ENCODE results near the gene RGL4.

DNA sequence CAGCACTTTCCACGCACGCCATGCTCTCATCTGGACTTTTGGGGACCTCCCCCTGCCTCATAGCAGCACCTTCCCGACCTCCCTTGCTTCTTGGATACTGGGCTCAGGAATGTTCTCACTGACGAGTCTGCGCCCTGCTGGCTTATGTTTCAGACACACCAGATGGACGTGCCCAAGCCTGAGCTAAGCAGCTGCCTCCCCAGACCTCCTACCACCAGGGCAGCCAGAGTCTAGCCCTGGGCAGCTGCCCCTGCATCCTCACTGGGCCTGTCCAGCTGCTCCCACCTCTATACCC is 13.2 kb upstream of the RGL4 start:
- TF ChIP-seq SP1 (IDR thresholded peaks at IDR 0.05): no peak
- no peak for TF ChIP-seq FOXK2 (IDR thresholded peaks at IDR 0.05)
- TF ChIP-seq ELF4 (IDR thresholded peaks at IDR 0.05): no peak
- TF ChIP-seq LEF1 (IDR thresholded peaks at IDR 0.05; ENCODE audit: borderline replicate concordance): no peak
- TF ChIP-seq SUZ12 (IDR thresholded peaks at IDR 0.05): no peak

Data from HEK293T (cell line).